ENCODE results near the gene LCE2A.

The LCE2A gene

DNA sequence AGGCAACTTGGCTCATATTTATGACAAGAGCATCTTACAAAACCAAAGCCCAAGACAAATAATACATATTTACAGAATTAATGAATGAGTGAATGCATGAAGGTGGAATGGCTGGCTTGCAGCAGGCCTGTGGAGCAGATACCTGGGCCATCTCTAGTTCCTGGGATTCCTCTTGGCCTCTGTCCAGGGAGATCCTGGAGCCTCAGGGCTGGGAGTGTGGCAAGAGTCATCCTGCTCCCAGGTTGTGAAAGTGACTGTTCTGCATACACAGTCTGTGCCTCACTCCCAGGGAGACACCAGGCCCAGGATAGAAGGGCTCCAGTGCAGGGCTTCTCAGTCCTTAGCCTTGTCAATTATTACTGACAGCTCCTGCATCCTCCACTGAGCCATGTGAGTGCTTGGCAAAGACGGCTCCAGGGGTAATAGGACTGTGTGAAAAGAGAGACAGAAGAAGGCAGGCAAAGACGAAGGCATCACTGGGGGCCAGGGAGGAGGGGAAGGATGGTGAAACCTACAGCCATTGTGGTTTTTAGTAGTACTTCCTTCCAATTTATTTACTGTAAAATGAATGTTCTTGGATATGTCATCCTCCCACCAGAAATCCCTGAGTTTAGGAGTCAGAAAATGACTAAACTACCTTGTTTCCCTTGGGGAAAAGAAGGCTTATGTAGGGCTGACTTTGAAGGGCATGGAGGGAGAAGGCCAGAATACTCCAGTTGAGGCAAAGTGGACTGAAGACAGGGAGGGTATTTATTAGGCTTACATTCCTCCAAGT lies 45.4 kb downstream of the LCE2A start:
- DNase-seq (ENCODE audit: low spot score) = no peak

DNA sequence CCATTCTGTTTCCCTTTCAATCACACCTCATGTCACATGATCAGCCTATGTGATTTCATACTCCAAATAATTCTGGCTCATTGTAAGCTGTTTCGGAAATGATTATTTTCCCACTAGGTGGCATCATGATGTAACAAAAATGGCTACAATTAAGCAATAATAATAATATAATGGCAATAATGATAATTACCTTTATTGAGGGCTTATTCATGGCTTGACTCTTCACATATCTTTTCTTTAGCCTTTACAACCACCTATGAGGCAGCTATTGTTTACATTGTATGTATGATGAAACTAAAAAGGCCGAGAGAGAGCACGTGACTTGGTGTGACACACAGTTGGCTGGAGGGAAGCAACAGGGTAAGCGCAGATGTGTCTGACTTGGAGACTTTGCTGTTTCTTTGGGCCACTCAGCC lies 47.2 kb downstream of the LCE2A start:
- DNase-seq (ENCODE audit: low spot score) = no peak

DNA sequence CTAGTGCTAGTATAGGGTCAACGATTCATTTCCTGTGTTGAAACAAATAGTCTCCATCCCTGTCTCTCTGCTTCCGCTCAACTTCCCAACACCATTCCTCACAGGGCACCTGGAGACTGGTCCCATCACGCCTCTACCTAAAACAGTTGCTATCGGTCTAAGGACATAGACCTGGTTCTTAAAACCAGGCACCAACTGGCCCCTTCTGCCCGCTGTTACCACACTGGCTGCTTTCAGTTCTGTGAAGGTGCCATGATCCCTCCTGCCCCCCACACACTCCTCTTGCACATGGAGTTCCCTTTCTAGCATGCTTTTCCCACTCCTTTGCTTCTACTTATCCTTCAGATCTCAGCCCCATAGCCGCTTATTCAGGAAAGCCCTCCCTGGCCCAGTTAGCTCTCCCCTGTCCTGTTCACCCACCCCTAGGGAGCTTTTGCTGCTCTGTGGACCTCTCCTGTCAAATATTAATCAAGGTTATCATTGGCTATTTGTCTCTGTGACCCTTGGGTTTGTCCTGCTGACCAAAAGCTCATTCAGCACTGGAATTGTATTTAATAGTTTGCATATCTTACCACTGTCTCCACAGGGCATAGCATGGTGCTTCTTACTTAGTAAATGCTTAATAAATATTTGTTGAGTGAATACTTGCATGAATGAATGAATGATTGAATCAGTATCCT lies 47.8 kb downstream of the LCE2A start:
- no peak for DNase-seq (ENCODE audit: low spot score)

DNA sequence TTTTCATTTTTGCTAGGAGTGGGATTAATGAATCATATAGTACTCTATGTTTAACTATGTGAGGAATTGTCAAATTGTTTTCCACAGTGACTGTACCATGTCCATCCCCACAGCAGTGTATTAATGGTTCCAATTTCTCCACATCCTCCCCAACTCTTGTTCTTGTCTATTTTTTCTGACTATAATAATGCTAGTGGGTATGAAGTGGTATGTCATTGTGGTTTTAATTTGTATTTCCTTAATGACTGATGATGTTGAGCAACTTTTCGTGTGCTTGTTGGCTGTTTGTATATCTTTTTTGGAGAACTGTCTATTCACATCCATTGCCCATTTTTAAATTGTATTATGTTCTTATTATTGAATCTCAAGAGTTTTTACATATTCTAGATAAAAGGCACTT lies 49.7 kb downstream of the LCE2A start:
- DNase-seq (ENCODE audit: low spot score) = no peak
